ENCODE measurements around the gene DNAH11.

The DNAH11 gene

GRCh38 chr7:21773326-21773725 is 230.5 kb downstream of the DNAH11 start:
- TF ChIP-seq CTCF (IDR thresholded peaks at IDR 0.05; ENCODE audit: low read depth, low read length): no peak
- DNase-seq (ENCODE audit: extremely low read depth, low read depth): no peak

- no peak for TF ChIP-seq CTCF (IDR thresholded peaks at IDR 0.05; ENCODE audit: low read depth, low read length)
- DNase-seq (ENCODE audit: extremely low read depth, low read depth): no peak
Observed at GRCh38 chr7:21777921-21778320, 235.1 kb downstream of the DNAH11 start.

- TF ChIP-seq CTCF (IDR thresholded peaks at IDR 0.05; ENCODE audit: low read depth, low read length): no peak
- no peak for DNase-seq (ENCODE audit: extremely low read depth, low read depth)
Observed at GRCh38 chr7:21778953-21779352, 236.1 kb downstream of the DNAH11 start.

GRCh38 chr7:21782996-21783395 is 240.2 kb downstream of the DNAH11 start:
- no peak for DNase-seq (ENCODE audit: extremely low read depth, low read depth)
- no peak for TF ChIP-seq CTCF (IDR thresholded peaks at IDR 0.05; ENCODE audit: low read depth, low read length)

- no peak for DNase-seq (ENCODE audit: extremely low read depth, low read depth)
- no peak for TF ChIP-seq CTCF (IDR thresholded peaks at IDR 0.05; ENCODE audit: low read depth, low read length)
Observed at GRCh38 chr7:21784989-21785388, 242.2 kb downstream of the DNAH11 start.

GRCh38 chr7:21805791-21806190 is 263.0 kb downstream of the DNAH11 start:
- no peak for TF ChIP-seq CTCF (IDR thresholded peaks at IDR 0.05; ENCODE audit: low read depth, low read length)
- DNase-seq (ENCODE audit: extremely low read depth, low read depth): no peak

GRCh38 chr7:21806388-21806787 is 263.5 kb downstream of the DNAH11 start:
- no peak for DNase-seq (ENCODE audit: extremely low read depth, low read depth)
- no peak for TF ChIP-seq CTCF (IDR thresholded peaks at IDR 0.05; ENCODE audit: low read depth, low read length)
